Liver (tissue), 9 donors: Measurements from ENCODE around the gene SORD. TPM values are rescaled to one million over a fixed set of nuclear protein-coding genes. Genes with fewer than 3 reads are reported as not detected.
"Not testable (repeated sequence)": the region's sequence is repeated elsewhere in the genome, so short reads cannot be mapped to it uniquely, and the experiment has no call there.

Experiments
- DNase-seq: peaks from one replicate; pipeline ENCODE4 v3.0.0-alpha.2; 2017; ENCODE audit warnings: low spot score
- H3K27ac ChIP-seq, 2 donors: one replicate each; pipeline ENCODE4 v1.7.0; 2013; ENCODE audit warnings: inconsistent platforms in 2 of 2, low read length in 2 of 2, control low read depth in 1 of 2, low read depth in 1 of 2, mild to moderate bottlenecking in 1 of 2
- H3K27me3 ChIP-seq, 4 donors: one replicate each; pipeline versions ENCODE4 v1.6.1 to v1.7.0; 2013; ENCODE audit warnings: low read length in 3 of 4, inconsistent platforms in 1 of 4, mild to moderate bottlenecking in 1 of 4, moderate library complexity in 1 of 4; ENCODE audit not compliant: control insufficient read depth in 4 of 4, insufficient read depth in 4 of 4
- H3K36me3 ChIP-seq, 4 donors: one replicate each; pipeline versions ENCODE4 v1.6.1 to v1.7.0; 2013; ENCODE audit warnings: low read length in 3 of 4, mild to moderate bottlenecking in 3 of 4, low read depth in 1 of 4, moderate library complexity in 1 of 4; ENCODE audit not compliant: control insufficient read depth in 4 of 4, insufficient read depth in 3 of 4
- H3K4me1 ChIP-seq, 4 donors: one replicate each; pipeline versions ENCODE4 v1.6.1 to v1.7.0; 2013; ENCODE audit warnings: low read length in 3 of 4, mild to moderate bottlenecking in 3 of 4, moderate library complexity in 1 of 4; ENCODE audit not compliant: control insufficient read depth in 4 of 4, insufficient read depth in 4 of 4
- H3K4me3 ChIP-seq, 3 donors: one replicate each; pipeline versions ENCODE4 v1.6.1 to v1.7.0; 2013; ENCODE audit warnings: low read length in 3 of 3, control low read depth in 1 of 3, low read depth in 1 of 3, mild to moderate bottlenecking in 1 of 3
- H3K9ac ChIP-seq, 2 donors: one replicate each; pipeline ENCODE4 v1.7.0; 2013; ENCODE audit warnings: low read length in 2 of 2, mild to moderate bottlenecking in 2 of 2, moderate library complexity in 2 of 2, control low read depth in 1 of 2, low read depth in 1 of 2
- H3K9me3 ChIP-seq, 4 donors: one replicate each; pipeline versions ENCODE4 v1.6.1 to v1.7.0; 2013; ENCODE audit warnings: low read length in 3 of 4; ENCODE audit not compliant: control insufficient read depth in 4 of 4
- HNF4A ChIP-seq, 2 donors: conservative IDR thresholded peaks; 2 replicates each; pipeline ENCODE4 v1.6.1; 2016; ENCODE audit warnings: antibody characterized with exemption in 2 of 2, mild to moderate bottlenecking in 2 of 2
- HNF4G ChIP-seq: IDR thresholded peaks from 2 replicates; pipeline ENCODE4 v1.6.1; 2016; ENCODE audit warnings: antibody characterized with exemption
- JUND ChIP-seq, 2 donors: IDR thresholded peaks; 2 replicates each; pipeline ENCODE4 v1.6.1; 2016; ENCODE audit warnings: antibody characterized with exemption in 2 of 2
- RAD21 ChIP-seq, 2 donors: IDR thresholded peaks; 2 replicates each; pipeline ENCODE4 v1.6.1; 2016; ENCODE audit warnings: antibody characterized with exemption in 2 of 2, mild to moderate bottlenecking in 2 of 2
- REST ChIP-seq: IDR thresholded peaks from 2 replicates; pipeline ENCODE4 v1.6.1; 2016; ENCODE audit warnings: antibody characterized with exemption, mild to moderate bottlenecking
- RXRA ChIP-seq, 2 donors: IDR thresholded peaks; 2 replicates each; pipeline ENCODE4 v1.6.1; 2017 to 2018; ENCODE audit warnings: antibody characterized with exemption in 2 of 2, mild to moderate bottlenecking in 1 of 2
- SP1 ChIP-seq: IDR thresholded peaks from 2 replicates; pipeline ENCODE4 v1.6.1; 2018; ENCODE audit warnings: antibody characterized with exemption, mild to moderate bottlenecking
- TAF1 ChIP-seq: conservative IDR thresholded peaks from 2 replicates; pipeline ENCODE4 v1.6.1; 2016; ENCODE audit warnings: antibody characterized with exemption, mild to moderate bottlenecking
- YY1 ChIP-seq: IDR thresholded peaks from 2 replicates; pipeline ENCODE4 v1.6.1; 2016; ENCODE audit warnings: antibody characterized with exemption, mild to moderate bottlenecking
- WGBS: extraction: QIAGEN DNeasy Blood & Tissue Kit; methylation state at CpG from one replicate; pipeline ENCODE4 v1.1.7; 2013; 5-methylcytosine and 5-hydroxymethylcytosine counted together
- polyA plus RNA-seq, 2 donors: library from polyadenylated mRNA; stranded (reverse) in 1 of 2; unstranded in 1 of 2; fragments of 200-250 nt in 1 of 2; fragments of >200 nt in 1 of 2; fragmentation: Nextera tagmentation in 1 of 2; extraction: Ambion mirVana in 1 of 2; gene quantifications; one replicate each; pipeline versions ENCODE4 v1.2.1 to v1.2.3, GENCODE V29; 2013 to 2015
- total RNA-seq, 2 donors: library from RNA; depleted of rRNA; stranded (reverse); fragments of >200 nt; gene quantifications; one replicate each; pipeline ENCODE4 v1.2.3, GENCODE V29; 2014
- TF ChIP-seq, protein P1 (sequence below): IDR thresholded peaks from 2 replicates; pipeline ENCODE4 v1.6.1; 2016; ENCODE audit warnings: antibody characterized with exemption
- TF ChIP-seq, protein P2 (sequence below): IDR thresholded peaks from 2 replicates; pipeline ENCODE4 v1.6.1; 2016; ENCODE audit warnings: antibody characterized with exemption
- donor health status: healthy.
- donor health status: healthy.
- donor health status: healthy.
- donor health status: healthy.
- donor health status: healthy.

SORD gene
- total and polyA plus RNA-seq, 4 donors = 75.5 to 169 (median 167) TPM

- WGBS = 11% methylated on average over 4 of the region's 4 CpGs
Observed at GRCh38 chr15:45023659-45024225, 747 bp downstream of the SORD start.

GRCh38 chr15:45024649-45025048 is 1.7 kb downstream of the SORD start:
- TF ChIP-seq HNF4A (conservative IDR thresholded peaks at IDR 0.05) = peak; percentile 39 to 48
- TF ChIP-seq RXRA (IDR thresholded peaks at IDR 0.05) = peak; percentile 8 to 21
- TF ChIP-seq YY1 = peak; percentile 26
- Histone ChIP-seq H3K27ac (peak overlapping the region; percentile 57 to 61), H3K4me1 (peaks cover 8 to 56% (median 35%) of the 10 kb centered on the region in 4 donors), H3K4me3 (peak overlapping the region; percentile 14 to 33 (median 16)), H3K9ac (peak overlapping the region in 1 of 2 donors; percentile 46)
- WGBS = 38% methylated on average over 3 of the region's 3 CpGs
- H3K36me3 ChIP-seq, H3K9me3 ChIP-seq, H3K27me3 ChIP-seq, DNase-seq: not testable (repeated sequence)

More at GRCh38 chr15:45023659-45024225, 747 bp downstream of the SORD start:
- Histone ChIP-seq H3K27ac (peak overlapping the region; percentile 89 to 98), H3K27me3 (no peaks in the 10 kb centered on the region), H3K9ac (peak overlapping the region; percentile 73 to 89), H3K9me3 (no peaks in the 10 kb centered on the region), H3K4me3 (peak overlapping the region; percentile 54 to 90 (median 71)), H3K4me1 (peaks cover 8 to 47% (median 29%) of the 10 kb centered on the region in 4 donors), H3K36me3 (no peaks in the 10 kb centered on the region)
- no peak for DNase-seq
- no peak for TF ChIP-seq REST
- peak; percentile 67 to 74 for TF ChIP-seq HNF4A (conservative IDR thresholded peaks at IDR 0.05)
- TF ChIP-seq HNF4G = peak; percentile 5

DNA sequence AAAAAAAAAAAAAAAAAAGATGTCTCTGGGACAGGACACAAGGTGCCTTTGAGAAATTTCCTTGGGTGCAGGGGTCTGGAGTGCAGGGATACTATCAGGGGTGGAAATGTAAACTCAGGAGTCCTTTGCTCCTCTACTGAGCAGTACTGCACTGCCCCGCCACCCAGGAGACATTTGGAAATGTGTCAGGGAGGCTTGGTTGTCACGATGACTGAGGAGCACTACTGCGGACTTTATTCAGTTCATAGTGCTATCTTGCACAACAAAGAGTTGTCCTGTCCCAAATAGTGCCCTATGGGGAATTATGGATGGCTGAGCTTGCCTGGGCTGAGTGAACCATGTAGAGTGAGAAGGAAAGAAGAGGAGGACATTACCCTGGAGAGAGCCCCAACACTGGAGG is 2.6 kb downstream of the SORD start:
- H3K4me1 ChIP-seq = peaks cover 8 to 66% (median 42%) of the 10 kb centered on the region in 4 donors
- not testable (repeated sequence) for H3K9me3 ChIP-seq
- peak; percentile 48 for DNase-seq

More for the DNA sequence above, 2.6 kb downstream of the SORD start:
- peak overlapping the region in 2 of 3 donors; percentile 16 to 33 for H3K4me3 ChIP-seq
- H3K36me3 ChIP-seq, H3K9ac ChIP-seq, H3K27me3 ChIP-seq: not testable (repeated sequence)
- peak; percentile 57 for TF ChIP-seq YY1
- peak; percentile 73 for TF ChIP-seq SP1
- peak; percentile 91 for TF ChIP-seq HNF4G
- TF ChIP-seq, protein P1, sequence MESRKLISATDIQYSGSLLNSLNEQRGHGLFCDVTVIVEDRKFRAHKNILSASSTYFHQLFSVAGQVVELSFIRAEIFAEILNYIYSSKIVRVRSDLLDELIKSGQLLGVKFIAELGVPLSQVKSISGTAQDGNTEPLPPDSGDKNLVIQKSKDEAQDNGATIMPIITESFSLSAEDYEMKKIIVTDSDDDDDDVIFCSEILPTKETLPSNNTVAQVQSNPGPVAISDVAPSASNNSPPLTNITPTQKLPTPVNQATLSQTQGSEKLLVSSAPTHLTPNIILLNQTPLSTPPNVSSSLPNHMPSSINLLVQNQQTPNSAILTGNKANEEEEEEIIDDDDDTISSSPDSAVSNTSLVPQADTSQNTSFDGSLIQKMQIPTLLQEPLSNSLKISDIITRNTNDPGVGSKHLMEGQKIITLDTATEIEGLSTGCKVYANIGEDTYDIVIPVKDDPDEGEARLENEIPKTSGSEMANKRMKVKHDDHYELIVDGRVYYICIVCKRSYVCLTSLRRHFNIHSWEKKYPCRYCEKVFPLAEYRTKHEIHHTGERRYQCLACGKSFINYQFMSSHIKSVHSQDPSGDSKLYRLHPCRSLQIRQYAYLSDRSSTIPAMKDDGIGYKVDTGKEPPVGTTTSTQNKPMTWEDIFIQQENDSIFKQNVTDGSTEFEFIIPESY = peak; percentile 32
- peak; percentile 48 for TF ChIP-seq TAF1
- TF ChIP-seq, protein P2, sequence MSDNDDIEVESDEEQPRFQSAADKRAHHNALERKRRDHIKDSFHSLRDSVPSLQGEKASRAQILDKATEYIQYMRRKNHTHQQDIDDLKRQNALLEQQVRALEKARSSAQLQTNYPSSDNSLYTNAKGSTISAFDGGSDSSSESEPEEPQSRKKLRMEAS = peak; percentile 44
- peak; percentile 87 to 91 for TF ChIP-seq HNF4A (conservative IDR thresholded peaks at IDR 0.05)
- peak; percentile 36 for TF ChIP-seq REST
- peak in 1 of 2 donors; percentile 72 for TF ChIP-seq RXRA (IDR thresholded peaks at IDR 0.05)
- TF ChIP-seq RAD21 (IDR thresholded peaks at IDR 0.05) = peak; percentile 11 to 35
- TF ChIP-seq JUND (IDR thresholded peaks at IDR 0.05) = peak; percentile 34 to 62
- WGBS = 48% methylated on average over 3 of the region's 3 CpGs
- H3K27ac ChIP-seq = peak overlapping the region; percentile 57 to 61
